VCaP (cell line): ENCODE measurements around the gene HDGF.

Experiments
- H3K27ac ChIP-seq: fragments of 450-650 bp; 2 replicates; pipeline ENCODE4 v1.5.1; 2017
- CTCF ChIP-seq: fragments of 450-650 bp; conservative IDR thresholded peaks from 2 replicates; pipeline ENCODE4 v1.5.1; 2017; ENCODE audit warnings: mild to moderate bottlenecking, moderate library complexity

HDGF gene

GRCh38 chr1:156692441-156692924, 59.0 kb downstream of the HDGF start:
- no peak for TF ChIP-seq CTCF
- H3K27ac ChIP-seq = peak overlapping the region; percentile 71
